22Rv1 (cell line): Measurements from ENCODE around the gene OTUD7B.

Experiments
- H3K27ac ChIP-seq: fragments of 450-650 bp; 2 replicates; pipeline ENCODE4 v1.5.1; 2017
- ZFX ChIP-seq: fragments of 450-650 bp; IDR thresholded peaks from 2 replicates; pipeline ENCODE4 v1.6.1; 2017; ENCODE audit warnings: antibody characterized with exemption, borderline replicate concordance
- TF ChIP-seq, protein P1 (sequence below): fragments of 450-650 bp; IDR thresholded peaks from 2 replicates; pipeline ENCODE4 v1.5.1; 2017; ENCODE audit warnings: mild to moderate bottlenecking

Gene OTUD7B

DNA sequence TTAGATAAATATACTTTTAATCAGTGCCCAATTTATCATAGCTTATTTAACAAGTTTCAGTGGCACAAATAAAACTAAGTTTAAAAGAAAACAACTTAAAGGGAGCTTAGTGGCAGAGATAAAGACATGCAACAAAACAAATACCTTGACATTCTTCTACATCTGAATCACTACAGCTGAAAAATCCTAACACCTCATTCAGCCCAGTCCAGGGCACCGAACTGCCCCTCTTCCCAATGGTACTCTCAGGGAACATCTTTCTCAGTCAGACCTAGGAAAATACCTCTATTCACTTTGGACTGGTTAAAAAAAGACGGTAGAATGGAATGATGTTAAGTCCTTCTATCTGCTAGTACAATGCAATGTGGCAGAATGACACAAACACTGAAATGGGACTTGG is 8.3 kb downstream of the OTUD7B start:
- no peak for TF ChIP-seq ZFX
- TF ChIP-seq, protein P1, sequence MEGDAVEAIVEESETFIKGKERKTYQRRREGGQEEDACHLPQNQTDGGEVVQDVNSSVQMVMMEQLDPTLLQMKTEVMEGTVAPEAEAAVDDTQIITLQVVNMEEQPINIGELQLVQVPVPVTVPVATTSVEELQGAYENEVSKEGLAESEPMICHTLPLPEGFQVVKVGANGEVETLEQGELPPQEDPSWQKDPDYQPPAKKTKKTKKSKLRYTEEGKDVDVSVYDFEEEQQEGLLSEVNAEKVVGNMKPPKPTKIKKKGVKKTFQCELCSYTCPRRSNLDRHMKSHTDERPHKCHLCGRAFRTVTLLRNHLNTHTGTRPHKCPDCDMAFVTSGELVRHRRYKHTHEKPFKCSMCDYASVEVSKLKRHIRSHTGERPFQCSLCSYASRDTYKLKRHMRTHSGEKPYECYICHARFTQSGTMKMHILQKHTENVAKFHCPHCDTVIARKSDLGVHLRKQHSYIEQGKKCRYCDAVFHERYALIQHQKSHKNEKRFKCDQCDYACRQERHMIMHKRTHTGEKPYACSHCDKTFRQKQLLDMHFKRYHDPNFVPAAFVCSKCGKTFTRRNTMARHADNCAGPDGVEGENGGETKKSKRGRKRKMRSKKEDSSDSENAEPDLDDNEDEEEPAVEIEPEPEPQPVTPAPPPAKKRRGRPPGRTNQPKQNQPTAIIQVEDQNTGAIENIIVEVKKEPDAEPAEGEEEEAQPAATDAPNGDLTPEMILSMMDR, result no peak
- H3K27ac ChIP-seq, result no peak overlapping the region

DNA sequence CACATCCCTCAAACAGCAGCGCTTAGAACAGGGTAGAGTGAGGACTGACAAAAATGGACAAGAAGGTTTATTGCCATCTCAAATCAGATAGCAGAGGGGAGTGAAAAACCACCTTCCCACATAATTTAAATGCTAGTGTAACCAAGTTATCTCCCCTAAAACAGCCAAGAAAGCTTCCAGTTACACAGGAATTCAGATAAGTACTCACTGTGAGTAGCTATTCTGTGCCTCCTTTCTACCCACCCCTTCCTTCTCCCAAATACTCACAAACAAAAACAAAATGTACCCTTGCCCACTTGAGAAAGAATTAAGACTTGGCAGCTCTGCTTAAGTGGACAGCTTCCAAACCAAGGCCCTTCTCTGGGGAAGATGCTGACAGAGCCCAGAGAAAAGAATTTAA is 9.1 kb downstream of the OTUD7B start:
- H3K27ac ChIP-seq, result no peak overlapping the region
- no peak for TF ChIP-seq ZFX
- TF ChIP-seq, protein P1, result no peak

DNA sequence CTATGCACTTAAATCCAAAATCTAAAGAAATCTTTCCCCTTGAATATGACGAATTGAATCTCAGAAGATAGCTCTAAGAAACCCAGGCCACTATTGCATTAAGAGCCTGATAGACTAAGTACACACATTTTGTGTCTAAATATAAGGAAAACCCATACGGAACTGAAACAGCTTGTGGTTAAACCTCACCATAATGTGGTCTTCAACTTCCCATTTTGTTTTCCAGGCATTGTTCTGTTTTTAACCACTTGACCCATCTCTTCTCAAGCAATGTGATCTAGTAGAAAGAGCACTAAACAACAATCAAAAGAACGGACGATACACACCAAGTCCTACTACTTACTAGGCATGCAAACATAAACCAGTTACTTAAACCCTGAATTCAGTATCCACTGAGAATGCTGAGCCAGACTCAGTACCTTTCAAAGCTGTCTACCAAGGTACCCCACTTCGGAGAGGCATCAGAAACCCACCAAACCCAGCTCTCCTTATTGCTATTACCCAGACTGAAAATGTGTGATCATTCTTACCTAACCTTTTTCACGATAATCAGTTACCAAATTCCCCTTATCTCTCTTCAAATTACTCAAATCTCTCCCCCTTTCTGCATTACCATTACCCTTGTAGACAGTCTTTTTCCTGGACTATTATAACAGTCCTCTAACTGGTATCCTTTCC is 12.8 kb downstream of the OTUD7B start:
- no peak for TF ChIP-seq ZFX
- TF ChIP-seq, protein P1, result no peak

DNA sequence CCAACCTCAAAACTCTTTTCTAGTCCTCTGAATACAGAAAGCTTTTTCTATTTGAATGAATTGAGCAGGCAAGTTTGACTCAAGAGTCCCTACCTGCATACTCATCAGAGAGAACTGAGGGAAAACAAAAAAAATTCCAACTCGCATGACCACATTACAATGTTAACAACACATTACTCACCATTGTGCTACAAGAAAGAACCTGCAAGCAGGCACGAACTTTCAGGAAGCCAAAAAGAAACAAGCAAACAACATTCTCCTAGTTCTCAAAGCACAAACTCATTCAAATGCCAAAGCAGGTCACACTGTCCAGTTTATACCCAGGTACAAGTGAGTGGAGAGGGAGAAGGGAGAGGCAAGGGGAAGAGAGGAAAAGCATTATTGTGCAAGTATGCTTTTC is 14.6 kb downstream of the OTUD7B start:
- 0 out of 2 replicates have a peak overlapping the region, but pooled peaks have one; percentile 3 for H3K27ac ChIP-seq
- TF ChIP-seq ZFX, result no peak
- TF ChIP-seq, protein P1, result no peak

More for the DNA sequence above, 12.8 kb downstream of the OTUD7B start:
- no peak overlapping the region for H3K27ac ChIP-seq

DNA sequence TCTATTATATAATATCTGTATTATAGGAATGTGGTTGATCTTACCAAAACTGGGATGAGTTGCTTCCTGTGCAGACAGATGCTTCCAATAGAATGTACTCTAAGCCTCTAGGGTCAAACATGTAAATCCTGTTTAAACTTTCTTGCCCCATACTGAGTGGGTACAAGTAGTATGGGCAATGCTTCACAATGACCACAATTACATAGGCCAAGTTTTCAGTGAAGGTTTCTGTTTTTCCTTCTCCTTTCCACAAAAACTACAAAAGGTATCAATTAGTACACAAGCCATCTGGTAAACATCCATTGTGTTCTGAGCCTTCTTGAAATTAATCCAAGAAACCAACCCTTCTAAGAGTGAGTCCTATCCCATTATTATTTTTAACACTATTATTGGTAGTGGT is 16.8 kb downstream of the OTUD7B start:
- H3K27ac ChIP-seq, result no peak overlapping the region
- TF ChIP-seq ZFX, result no peak
- TF ChIP-seq, protein P1, result no peak

DNA sequence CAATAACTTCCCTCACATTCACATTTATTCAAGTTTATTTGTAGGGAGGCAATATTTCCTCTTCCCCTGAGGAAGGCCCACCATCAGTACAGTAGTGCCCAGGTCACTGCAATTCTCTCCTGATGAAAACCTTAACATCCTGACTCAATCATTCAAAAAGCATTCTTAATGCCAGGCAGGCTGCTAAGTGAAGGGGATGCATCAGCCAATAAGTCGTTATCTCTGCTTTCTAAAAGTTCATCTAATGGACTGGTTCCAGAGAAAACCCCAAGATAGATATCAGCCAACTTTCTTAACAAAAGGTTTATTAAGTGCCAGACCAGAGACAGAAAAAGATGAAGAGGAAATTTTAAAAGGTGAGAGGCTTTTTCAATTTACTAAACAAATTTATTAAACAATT is 17.3 kb downstream of the OTUD7B start:
- no peak for TF ChIP-seq ZFX
- TF ChIP-seq, protein P1, result no peak
- H3K27ac ChIP-seq, result no peak overlapping the region

DNA sequence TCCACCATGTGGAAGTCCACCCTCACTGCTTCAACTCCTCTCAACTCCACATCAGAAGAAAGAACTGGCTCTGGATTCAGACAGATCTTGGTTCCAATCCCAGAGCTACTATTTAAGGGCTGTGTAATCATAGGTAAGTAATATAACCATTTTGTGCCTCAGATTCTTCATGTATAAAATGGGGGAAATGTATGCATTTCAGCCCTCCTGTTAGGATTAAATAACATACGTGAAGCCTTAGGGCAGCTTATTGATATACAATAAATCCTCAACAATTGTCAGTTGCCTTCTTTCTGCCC is 23.3 kb downstream of the OTUD7B start:
- H3K27ac ChIP-seq, result no peak overlapping the region
- no peak for TF ChIP-seq ZFX
- TF ChIP-seq, protein P1, result no peak
